NT2/D1 (cell line): Measurements from ENCODE around the gene SLFN12L.
"Not testable (repeated sequence)": the region's sequence is repeated elsewhere in the genome, so short reads cannot be mapped to it uniquely, and the experiment has no call there.

Experiments
- SUZ12 ChIP-seq: IDR thresholded peaks from 2 replicates; pipeline ENCODE4 v1.6.1; 2011; ENCODE audit not compliant: insufficient read length, insufficient read depth; ENCODE audit errors: extremely low read depth
- YY1 ChIP-seq: IDR thresholded peaks from 2 replicates; pipeline ENCODE4 v1.6.1; 2011; ENCODE audit not compliant: insufficient read length, insufficient read depth
- ZNF274 ChIP-seq: IDR thresholded peaks from 2 replicates; pipeline ENCODE4 v1.6.1; 2011; ENCODE audit warnings: mild to moderate bottlenecking, low read depth, low read length

- TF ChIP-seq ZNF274, YY1, SUZ12: not testable (repeated sequence)
These were observed 29.8 kb downstream of the SLFN12L start for GRCh38 chr17:35507714-35508113.
